Activated T-helper 1 cell treated with anti-CD3 and anti-CD28 coated beads, Interleukin-2, amount 50 U/mL, for 16 hours (primary cell): Measurements from ENCODE around the gene FLACC1.
"Not testable (repeated sequence)": the region's sequence is repeated elsewhere in the genome, so short reads cannot be mapped to it uniquely, and the experiment has no call there.

Experiments
- DNase-seq, 2 donors: peaks; one replicate each; pipeline ENCODE4 v3.0.0-alpha.2; 2020; ENCODE audit warnings: low read depth in 1 of 2, low spot score in 1 of 2

Gene FLACC1

DNA sequence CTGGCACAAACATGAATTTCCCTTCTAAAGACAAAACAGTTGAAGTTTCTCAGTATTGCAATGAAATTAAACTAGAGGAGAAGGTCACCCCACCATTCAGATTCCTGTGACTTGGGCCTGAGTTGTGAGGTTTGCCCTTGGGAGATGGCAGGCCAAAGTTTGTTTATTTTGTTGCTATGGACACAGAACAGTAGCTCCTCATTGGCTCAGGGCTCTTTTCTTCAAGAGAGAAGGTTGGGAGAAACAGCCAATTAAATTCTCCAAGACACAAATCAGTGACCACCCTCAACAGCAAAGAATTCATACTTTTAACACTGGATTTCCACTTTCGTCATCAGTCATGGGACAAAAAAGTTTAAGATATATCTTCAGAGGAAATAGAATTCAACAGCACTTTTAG, at the start of gene FLACC1:
TSS of gene FLACC1 (minus strand) at position 125 of the 400 bp plus-strand sequence. CDS start 5,941 bp downstream, outside the sequence.
- no peak for DNase-seq

GRCh38 chr2:201406077-201406662, 49.0 kb upstream of the FLACC1 start:
- DNase-seq = no peak

GRCh38 chr2:201404699-201405280, 47.6 kb upstream of the FLACC1 start:
- DNase-seq = no peak

DNA sequence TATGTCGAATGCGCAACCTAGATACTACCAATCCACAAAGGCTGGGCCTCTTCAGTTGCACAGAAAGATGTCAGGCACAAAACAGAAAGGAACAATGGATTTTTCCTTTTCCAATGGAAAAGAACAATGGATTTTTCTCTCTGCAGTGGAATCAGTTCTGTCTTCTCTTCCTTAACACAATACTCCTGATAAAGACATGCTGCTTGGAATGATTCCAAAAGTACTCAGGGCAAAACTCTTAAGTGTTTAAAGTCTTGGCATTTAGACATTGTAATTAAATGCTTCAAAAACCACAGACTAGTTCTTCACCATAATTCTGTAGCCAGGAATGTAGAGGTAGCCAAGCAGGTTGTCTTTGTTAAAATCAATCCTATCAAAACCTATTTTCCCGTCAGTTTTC, 46.7 kb upstream of the FLACC1 start:
- DNase-seq = no peak

- DNase-seq = no peak
These were observed 45.8 kb upstream of the FLACC1 start for GRCh38 chr2:201402651-201403562.

GRCh38 chr2:201401815-201402214, 44.7 kb upstream of the FLACC1 start:
- no peak for DNase-seq

DNA sequence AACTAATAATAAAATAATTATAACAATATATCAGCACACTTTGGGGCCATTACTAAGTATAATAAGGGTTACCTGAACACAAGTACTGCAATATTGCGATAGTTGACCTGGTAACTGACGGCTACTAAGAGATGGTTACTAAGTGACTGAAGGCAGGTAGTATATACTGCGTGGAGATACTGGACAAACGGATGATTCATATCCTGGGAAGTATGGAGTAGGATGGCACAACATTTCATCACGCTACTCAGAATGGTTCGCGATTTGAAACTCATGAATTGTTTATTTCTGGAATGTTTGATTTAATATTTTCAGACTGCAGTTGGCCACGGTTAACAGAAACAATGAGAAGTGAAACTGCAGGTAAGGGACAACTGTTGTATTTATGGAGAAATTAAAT, 39.5 kb upstream of the FLACC1 start:
- DNase-seq = no peak

DNA sequence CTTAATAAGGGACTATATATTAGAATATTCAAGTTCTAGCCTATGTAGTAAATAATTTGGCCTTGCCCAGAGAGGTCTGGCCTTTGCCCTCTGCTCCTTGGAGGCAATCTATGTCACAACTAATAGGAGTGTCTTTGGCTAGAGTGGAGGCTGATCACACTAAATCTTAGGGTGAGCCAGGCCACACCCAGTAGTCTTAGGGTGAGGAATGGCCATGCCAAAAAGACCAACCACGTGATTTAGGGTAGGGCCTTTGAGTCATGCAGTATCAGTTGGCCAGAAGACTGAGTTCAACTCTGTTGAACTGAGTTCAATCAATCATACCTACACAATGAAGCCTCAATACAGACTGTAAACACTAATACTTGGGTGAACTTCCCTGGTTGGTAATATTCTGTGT, 26.0 kb upstream of the FLACC1 start:
- DNase-seq = no peak

GRCh38 chr2:201378496-201379397, 21.6 kb upstream of the FLACC1 start:
- DNase-seq = no peak

- DNase-seq = no peak
These were observed 20.1 kb upstream of the FLACC1 start for GRCh38 chr2:201377218-201377617.

- no peak for DNase-seq
These were observed 12.6 kb upstream of the FLACC1 start for GRCh38 chr2:201369775-201370174.

DNA sequence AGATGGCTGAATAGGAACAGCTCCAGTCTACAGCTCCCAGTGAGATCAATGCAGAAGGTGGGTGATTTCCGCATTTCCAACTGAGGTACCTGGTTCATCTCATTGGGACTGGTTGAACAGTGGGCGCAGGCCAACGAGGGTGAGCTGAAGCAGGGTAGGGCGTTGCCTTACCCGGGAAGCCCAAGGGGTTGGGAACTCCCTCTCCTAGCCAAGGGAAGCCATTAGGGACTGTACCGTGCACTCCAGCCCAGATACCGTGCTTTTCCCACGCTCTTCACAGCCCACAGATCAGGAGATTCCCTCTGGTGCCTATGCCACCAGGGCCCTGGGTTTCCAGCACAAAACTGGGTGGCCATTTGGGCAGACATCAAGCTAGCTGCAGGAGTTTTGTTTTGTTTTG, 12.2 kb upstream of the FLACC1 start:
- DNase-seq = not testable (repeated sequence)

- DNase-seq = no peak
These were observed 9.0 kb upstream of the FLACC1 start for GRCh38 chr2:201366146-201366545.

DNA sequence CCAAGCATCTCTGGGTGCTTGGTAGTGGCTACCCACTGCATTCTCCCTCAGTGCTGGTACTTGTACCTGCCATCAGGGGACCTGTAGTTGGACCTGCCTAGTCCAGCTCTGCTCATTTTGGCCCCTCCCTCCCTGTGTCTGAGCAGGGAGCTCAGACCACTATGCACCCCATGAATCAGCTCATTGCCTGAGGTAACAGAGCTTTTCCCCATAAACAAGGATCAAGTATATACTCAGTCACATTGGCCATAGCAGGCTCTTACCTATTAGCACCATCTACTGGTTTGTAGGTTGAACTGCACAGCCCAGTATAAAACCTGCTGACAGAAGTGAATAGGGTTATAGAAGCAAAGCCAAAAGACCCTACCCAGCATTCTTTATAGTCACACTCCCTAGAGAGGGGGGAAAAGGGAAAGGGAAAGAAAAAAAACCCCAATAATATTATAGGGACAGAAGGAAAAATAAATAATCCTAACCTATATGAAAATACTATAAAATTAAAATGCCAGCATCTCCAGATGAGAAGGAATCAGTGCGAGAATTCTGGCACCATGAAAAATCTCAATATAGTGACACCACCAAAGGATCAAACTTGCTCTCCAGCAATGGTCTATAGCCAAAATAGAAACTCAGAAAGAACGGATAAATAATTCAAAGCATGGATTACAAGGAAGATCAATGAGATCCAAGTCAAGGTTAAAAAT, 6.9 kb upstream of the FLACC1 start:
- no peak for DNase-seq

- no peak for DNase-seq
These were observed 5.3 kb upstream of the FLACC1 start for GRCh38 chr2:201362396-201362795.

GRCh38 chr2:201361078-201361733, 4.1 kb upstream of the FLACC1 start:
- no peak for DNase-seq

DNA sequence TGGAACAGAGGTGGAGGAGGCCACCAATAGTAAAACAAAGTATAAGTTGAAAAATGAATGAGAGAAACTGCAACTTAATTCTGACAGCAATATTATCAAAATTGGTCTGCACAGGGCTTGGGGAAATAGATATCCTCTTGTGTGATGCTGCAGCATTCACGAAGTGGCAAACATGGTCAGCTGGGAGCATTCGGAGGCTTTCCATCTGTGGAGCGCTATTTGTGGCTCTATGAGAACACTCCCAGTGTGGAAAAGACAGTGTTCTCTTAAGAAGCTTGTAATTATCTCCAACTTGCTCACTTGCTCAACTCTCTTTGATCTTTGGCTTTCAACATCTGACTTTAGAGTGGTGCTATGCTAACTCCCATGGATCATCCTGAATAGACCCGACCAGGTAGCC, 3.1 kb upstream of the FLACC1 start:
- no peak for DNase-seq

DNA sequence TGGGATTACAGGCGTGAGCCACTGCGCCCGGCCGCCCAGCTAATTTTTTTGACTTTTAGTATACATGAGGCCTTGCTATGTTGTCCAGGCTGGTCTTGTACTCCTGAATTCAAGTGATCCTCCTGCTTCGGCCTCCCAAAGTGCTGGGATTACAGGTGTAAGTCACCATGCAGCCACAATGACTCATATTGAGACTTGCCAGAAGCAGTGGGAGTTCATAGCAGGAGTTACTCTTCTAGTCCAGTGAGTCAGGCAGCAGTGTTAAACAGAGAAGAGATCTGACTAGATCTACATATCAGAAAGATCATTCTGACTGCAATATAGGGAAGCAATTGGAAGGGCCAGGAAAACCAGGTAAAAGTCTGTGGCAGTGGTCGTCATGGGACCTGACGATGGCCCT, 1.5 kb upstream of the FLACC1 start:
- DNase-seq = no peak

DNA sequence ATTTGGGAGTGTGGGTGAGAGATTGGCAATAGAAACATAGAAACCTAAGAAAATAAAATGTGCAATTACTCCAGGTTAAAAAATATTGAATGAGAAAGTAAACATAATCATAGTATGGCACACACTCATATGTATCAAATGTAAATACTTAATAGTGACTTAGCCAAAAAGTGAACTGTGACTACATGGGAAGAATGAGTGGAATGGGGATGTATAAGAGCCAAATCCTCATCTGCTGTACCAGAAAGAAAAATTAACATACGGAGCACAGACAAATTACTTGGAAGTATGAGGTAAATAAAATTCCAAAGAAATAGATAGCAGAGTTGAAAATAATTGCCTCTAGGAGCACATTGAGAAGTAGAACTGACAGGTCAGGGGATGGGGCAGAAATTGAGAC, 4.0 kb downstream of the FLACC1 start:
- no peak for DNase-seq

- no peak for DNase-seq
These were observed 6.3 kb downstream of the FLACC1 start for GRCh38 chr2:201350879-201351278.
